DMS153 treated with DMSO at 0.1 percent for 48 hours (cell line): ENCODE measurements around the gene PSAP.

Source experiments
- DNase-seq: peaks from one replicate; lab custom pipeline; 2025; ENCODE audit not compliant: unreplicated experiment; lab: John Stamatoyannopoulos, UW

PSAP gene

DNA sequence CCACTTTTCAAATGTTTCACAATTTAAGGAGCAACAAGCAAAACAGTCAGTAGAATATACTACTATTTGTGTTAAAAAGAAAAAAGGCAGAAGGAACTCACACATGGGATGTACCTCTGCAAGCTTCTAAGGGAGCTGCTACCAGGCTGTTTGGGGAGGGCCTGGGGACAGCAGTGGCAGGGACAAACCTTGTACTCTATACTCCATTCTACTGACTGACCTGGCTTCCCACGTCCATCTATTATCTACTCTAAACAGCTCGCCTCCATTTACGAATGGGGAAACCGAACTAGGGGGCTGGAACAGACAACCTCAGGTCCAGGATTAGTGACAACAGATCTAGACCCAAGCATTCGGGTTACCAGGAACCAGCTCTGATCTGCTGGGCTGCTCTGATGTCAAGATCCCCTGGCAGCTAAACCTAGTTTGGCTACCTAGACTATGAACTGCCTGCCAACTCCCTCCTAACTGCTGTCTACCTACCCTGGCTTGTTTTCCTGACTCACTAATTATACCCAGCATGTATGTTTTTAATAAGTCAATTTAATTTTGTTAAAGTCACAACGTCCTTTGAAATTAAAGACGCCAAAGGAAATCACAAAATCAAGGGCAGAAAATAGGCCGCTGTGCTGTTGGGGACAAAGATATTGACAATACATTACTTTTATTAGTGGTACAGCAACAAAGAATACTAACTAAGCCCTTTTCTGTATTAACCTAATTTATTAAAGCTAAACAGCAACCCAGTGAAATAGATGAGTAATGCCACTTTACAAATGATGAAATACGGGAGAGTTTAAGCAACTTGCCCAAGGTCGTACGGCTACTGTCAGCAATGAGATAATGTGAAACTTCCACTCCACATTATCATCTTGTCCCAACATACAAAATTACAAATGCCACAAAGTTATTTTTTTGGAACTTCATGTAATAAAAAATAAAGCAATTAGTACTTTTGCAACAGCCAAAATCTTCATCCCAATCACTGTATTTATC is 5.3 kb downstream of the PSAP start:
- no peak for DNase-seq

DNA sequence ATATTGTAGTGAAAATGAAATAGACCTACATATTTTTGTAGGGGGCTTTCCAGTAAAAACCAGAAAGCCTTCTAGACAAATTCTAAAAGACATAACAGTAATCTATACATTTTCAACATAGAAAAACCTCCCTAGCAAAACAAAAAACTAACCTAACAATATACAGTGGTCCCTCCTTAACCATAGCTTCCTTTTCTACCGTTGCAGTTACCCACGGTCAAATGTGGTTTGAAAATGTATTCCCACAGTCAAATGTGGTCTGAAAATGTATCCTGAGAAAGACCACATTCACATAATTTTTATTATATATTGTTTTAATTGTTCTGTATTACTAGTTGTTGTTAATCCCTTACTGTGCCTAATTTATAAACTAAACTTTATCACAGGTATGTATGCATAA is 6.4 kb downstream of the PSAP start:
- no peak for DNase-seq

DNA sequence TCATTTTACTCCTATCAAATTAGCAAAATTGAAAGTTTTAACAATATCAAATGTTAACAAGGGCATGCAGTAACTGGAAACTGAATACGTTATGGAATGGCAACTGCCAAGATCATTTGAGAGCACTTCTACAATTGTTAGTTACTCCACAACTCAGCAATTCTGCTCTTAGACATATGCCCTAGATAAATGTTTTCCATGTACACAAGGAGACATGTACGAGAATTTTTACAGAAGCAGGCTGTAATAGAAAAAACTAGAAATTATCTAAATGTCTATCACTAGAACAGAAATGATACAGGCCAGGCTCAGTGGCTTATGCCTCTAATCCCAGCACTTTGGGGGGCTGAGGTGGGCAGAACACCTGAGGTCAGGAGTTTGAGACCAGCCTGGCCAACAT is 7.0 kb downstream of the PSAP start:
- DNase-seq: no peak

DNA sequence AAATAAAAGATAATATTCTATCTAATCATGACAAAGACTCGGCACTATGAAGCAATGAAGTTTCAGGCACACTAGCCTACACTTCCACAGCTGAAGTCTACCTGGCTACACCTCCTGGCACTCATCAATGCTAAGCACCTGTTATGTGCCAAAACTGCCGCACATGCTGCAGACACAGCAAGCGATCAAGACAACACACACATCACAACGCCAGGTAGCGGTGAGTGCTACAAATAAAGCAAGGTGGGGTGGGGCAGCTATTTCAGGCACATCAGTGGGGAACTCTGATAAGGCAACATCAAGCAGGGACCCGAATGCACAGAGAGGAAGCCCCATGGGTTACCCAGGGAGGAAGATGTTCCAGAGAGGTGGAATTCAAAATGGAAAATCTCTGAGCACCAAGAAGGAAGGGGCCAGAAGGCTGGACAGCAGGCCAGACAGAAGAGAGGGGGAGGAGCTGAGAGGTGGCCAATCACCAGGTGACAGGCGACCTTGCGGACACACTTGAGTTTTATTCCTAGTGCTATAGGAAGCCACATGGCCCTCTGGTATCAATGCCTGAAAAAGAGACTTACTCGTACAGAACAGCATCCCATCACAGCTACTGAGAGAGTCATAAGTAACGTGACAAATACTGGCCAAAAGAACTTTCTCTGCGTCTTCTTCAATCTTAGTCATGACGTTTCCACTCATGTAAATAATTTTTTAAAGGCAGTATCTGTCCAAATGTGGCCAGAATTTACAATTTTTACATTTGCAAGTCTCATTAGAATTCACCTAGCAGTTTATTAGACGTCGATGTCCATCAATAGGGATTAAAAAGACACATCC is 8.0 kb downstream of the PSAP start:
- DNase-seq: no peak

DNA sequence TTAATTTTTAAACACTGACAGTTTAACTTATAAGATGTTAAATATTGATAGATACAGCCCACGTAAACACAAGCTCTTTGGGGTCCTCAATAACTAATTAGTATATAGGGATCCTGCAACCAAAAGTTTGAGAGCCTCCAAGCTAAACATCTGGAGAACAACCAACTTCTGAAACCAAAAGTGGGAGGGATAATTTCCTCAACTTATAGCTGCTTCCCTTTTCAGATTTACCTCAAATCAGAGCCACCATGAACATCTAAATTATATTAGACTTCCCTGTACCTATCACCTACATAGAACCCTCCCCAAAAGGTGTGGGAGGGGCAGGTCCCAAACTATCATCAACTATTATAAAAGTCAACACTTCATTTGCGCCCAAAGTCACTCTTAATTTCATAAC is 8.6 kb downstream of the PSAP start:
- DNase-seq: no peak

DNA sequence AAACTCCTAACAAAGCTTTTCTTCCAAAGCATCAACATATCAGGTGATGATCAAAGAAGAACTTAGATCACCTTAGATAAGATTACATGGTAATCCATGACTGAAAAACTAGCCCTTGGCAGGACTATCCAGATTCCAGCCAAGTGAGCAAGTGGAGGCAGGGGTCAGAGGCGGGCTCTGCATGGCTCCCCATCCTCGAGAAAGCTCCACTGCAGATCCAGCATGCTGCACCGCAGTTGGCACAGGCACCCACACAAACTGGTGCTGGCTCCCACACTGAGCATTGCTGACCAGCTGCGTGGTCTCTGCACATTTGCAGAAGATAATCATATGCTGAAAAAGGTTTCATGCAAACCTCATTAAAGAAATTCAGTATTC is 10.1 kb downstream of the PSAP start:
- no peak for DNase-seq

DNA sequence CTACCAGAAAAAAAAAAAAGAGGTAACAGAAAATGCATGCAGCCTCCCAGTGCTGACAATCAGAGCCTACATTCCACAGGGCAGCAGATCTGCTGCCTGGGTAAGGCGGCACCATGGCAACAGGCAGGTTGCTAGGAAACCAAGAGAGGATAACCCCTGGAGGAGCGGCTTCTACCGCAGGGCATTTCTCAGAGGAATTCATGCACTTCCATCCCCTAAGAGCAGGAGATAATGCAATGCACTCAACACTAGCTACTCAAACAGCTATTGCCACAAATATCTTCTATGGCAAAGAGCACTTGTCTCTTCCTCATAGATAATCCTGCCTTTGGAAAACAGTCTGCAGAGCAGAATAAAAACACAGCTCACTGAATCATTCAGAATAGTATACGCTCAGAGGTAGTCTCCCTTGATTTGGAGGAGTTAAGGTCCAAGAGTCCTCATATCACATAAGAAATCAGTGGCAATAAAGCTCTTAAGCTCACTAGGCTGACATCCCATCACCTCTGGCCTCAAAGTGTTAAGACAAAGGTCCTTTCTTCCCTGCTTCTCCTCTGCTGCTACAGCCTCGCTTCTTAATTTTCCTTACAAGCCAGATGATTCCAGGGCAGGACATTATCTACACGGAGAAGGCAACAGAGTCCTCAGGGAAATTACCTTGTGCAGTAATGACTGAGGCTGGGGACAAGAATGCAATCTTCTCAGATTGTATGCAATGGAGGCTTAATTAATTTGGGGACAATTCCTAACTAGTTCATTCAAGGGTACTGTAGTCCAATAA is 10.7 kb downstream of the PSAP start:
- DNase-seq: peak; percentile 57

DNA sequence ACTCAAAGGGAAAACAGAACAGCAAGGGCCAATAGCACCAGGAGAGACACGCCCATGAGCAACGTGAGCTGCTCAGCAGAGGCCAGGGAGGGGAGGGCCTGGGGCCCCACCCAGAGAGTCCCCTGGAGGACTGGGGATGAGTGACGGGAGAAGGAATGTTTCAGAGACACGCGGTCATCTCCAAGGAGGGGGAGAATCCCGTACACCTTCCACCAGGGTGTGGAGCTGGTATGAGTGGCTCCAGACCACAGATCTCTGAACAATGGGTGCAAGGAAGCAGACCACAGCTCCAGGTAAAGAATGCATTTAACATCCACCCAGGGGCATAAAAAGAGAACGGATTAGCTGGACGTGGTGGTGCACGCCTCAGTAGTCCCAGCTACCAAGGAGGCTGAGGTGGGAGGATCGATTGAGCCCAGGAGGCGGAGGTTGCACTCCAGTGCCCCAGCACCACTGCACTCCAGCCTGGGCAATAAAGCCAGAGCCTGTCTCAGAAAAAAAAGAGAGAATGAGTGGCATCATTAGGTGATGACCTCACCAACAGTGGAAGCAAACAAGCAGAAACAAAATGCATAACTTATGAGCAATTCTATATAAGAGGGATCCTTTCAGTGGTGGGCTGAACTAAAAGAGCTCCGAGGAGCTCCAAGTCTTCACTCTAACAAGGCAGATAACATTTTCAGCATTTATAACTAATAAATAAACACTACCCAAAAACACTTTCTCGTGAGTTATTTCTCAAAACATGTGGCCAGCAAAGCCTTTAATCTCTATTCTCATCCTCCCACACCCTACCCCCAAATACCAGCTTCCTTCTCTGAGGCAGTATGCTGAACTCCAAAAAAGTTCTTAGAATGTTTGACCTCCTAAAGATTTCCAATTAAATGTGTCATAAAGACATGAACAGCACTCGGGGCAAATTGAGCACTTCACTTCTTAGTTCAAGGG is 12.5 kb downstream of the PSAP start:
- no peak for DNase-seq

DNA sequence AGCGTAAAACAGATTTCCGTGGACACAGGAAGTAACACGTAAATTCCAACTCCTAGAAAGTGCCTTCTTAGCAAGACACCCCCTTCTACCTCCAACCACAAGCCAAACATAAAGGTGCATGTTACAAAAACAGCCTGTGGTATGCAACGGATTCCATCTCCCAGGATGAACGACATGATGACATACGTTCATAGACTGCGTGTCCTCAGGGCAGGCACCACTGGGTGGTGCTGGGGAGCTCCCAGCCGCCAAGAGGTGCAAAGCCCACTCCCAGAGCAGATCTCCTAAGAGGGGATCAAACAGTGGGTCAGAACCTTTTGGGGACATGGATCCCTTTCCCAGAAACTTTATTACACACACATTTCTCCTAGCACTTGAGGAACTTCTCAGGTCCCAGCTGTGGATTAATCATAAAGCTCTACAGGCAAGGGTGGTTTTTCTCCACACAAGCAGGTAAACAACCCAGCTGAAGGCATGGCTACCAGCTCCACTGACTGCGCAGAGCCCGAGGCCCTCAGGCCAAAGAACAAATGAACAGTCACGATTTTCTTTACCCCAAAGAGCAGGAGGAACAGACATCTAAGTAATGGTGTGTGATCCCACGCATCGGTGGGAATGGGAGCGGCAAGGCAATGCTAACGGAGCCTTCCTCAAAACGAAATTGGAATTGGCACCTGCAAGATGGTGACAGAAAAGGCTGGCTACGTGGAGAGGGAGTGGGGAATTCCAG is 13.8 kb downstream of the PSAP start:
- DNase-seq: no peak

DNA sequence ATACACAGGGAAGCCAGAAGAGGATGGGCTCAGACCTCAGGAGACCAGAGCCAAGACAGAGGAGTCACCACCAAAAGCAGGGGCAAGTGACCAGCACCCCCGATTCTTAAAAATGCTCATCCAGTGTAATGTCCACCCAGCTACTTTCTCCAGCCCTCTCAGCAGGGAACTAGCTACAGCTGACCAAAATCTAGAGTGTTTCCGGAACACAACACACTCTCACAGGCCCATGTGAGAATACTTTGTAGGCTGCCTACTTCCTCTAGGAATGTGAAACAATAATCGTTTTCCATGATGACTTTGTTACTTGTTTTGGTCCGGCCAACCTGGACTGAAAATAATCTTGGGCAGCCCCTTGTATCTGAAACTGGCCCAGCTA is 14.5 kb downstream of the PSAP start:
- no peak for DNase-seq

DNA sequence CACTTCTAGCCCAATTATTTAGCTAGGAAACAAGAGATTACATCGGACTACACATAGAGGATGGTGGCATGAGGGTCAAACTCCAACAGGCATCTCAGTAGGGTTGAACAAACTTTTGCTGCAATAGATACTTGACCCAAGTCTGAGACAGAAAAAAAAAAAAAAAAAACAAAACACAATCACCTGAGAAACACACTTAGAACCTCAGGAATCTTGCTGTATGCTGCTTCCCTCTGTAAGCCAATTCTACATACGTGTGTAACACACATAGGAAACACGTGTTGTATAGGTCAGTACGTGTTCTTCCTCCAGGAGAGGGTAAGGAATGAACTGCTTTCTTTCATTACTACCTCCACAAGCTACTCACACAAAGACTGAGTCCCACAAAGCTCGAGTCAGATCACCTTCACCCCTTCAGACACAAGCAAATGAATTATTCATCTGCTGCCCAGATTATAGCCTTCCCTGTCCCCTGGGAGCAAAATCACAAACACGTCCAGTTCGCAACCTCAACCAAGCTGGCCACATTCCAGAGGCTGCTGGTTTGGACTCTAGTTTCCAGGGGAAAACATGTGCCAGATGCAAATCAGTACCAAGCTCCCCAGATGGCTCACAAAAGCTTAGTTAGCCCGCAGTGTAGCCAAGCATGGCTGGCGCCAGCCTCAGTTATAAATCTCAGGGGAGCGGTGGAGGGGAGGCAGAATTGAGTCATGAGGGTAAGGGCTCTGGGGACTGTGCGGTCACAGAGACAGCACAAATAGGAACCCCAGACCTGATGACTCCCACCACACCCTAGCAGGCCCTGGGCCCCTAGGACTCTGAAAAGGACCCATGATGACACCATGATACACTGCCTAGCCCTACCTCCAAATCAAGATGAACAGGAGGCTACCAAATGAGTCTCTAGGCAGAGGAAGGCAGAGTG is 15.1 kb downstream of the PSAP start:
- DNase-seq: peak; percentile 88

DNA sequence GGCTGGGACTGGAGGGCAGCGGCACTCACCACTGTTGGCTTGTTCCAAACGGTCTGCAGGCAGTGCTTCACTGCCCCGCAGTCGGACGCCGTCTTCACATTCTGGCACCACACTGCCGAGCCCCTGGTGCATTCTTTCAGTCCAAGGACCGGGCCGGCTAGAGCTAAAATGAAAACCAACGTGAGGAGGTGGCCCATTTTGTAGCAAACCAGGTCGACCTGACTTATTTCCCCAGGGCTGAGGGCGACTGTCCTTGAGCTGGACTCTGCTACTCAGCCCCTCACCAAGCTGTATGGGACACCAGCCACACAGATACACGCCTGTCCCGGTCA is 16.7 kb downstream of the PSAP start:
- no peak for DNase-seq

DNA sequence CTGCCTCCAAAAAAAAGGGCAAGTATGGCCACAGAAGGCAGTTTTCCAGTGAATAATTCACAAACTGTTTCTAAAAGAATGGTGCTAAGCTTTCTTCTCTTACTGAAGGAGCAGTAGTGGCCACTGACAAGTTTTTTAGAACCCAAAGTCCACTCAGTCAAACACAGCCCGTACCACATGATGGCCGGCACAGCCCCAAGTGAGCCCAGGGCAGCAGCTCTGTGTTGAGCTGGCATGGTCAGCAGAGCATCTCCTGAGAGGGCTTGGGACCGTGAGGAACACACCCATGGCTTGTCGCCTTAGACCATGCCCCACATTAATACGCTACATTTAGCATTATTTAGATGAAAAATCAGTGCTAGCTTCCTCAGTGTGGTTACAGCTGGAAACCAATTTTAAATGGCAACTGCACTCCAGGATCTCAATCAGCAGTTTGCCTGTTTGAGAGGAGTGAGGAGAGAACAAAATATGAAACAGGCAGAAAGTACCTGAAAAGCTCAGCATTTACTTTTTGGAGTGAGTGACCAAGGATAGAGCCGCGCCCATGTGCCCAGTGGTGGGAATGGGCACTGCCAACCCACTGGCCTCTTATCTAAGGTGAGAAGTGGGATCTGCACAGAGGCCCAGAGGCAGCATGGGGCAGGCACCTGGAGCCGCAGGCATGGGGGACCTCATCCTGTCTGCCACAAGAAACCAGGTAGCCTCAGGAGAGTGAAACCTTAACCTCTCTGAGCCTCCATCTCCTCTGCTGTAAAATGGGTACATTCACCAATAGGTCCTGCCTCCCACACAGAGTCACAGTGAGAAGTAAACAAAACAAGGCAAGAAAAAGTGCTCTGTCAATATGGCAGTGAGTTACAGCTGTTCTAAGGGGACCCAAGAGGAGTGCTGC is 17.4 kb downstream of the PSAP start:
- DNase-seq: no peak

DNA sequence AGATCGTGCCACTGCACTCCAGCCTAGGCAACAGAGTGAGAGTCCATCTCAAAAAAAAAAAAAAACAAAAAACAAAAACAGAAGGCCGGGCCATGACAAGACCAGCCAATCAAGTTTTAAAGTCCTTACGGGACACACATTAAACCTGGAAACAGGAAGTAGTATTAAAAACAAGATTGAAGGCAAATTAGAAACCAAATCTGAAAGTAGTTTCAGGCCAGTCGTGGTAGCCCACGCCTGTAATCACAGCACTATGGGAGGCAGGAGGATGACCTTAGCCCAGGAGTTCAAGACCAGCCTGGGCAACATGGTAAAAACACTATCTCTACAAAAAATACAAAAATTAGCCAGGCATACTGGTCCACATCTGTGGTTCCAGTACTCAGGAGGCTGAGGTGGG is 18.1 kb downstream of the PSAP start:
- no peak for DNase-seq

DNA sequence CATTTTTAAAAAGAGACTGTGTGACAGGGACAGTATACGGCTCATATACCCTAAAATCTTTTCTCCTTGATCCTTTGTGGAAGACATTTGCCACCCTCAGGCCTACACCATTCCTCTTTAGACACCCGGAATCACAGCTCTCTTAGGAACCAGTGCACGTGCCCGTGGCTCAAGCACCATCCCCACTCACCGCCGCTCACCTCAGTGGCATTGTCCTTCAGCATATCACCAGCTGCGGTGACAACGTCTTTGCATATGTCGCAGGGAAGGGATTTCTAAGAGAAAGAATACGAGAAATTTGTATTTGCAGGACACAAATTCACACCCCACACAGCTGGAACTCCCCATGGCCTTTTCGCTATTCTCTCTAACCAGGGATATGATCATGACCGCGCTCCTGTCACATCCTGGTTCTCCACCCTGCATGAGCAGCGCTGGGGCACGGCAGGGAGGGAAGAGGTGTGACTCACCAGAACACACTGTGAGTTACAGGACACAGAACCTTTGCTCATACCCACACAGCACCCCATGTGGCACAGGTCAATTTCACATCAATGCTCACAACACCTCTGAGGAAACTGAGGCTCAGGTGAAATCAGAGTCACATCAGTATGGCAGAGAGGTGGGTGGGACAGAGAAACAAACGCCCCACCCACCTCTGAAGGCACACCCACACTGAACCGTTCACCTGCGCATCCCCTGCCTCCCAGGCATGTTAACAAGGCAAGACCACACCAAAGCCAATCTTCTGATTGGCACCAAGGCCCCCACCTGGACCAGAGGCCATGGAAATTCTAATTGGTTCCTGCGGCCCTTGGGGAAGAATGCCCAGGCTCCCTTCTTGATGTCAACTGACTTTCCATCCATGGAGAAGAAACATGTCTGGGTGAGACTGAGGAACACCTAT is 19.2 kb downstream of the PSAP start:
- no peak for DNase-seq

DNA sequence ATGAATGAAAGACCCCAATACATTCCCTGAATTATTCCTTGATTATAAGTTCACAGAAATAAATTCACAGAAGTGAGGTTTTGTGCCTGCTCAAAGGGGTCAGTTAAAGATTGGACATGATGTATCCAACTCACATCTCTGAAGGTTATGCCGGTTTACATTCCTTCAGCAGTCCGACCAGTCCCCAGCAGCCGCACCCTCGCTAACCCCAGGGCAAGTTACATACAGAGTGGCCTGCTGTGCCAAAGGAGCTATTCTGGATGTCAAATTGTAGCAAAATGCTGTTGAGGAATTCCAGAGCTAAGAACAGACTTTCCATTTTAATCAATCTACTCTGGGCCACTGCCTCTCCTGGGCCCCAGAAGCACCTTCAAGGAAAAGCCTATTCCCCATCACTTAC is 20.3 kb downstream of the PSAP start:
- DNase-seq: no peak

DNA sequence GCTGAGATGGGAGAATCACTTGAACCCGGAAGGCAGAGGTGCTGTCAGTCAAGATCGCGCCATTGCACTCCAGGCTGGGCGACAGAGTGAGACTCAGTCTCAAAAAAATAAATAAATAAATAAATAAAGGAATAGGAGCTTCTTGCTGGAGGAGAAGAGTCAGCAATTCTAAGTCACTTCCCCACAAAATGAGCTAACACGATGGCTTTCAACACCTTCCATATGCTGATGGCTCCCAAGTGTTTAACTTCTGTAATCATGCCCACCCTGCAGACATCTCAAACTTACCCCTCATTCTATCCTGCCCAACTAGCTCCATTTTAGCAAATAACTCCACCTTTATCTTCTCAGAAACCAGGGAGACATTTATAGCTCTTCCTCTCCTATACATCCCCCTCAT is 21.2 kb downstream of the PSAP start:
- DNase-seq: no peak
